ENCODE results near the gene PLIN1. TPM values are rescaled to one million over a fixed set of nuclear protein-coding genes. Genes with fewer than 3 reads are reported as not detected.

The PLIN1 gene
- total and polyA plus RNA-seq, 10 of the 15 experiments (the other 5 are each of a cell fraction or from before 2014, with no cell fraction given), result 0.05 to 0.13 (median 0.09) TPM; not detected in 6

DNA sequence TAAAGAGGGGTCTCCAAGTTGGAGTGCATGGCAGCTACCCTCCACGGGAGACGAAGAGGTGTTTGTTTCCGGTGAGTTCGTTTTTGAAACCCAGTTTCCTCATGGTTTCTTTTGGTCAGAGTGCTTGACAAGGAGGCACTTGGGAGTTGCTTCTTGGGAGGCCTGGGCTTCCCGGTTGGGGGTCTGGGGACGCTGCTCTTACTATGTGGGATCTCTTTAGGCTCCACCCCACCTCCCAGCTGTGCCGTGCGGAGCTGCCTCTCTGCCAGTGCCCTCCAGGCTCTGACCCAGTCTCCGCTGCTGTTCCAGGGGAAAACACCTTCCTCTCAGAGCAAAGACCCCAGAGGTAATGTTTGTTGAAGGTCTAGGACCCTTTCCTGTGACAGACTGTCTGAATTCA lies 53.5 kb downstream of the PLIN1 start:
- H3K27ac ChIP-seq (ENCODE audit: control insufficient read depth, insufficient read depth), result no peak overlapping the region
- no peaks in the 10 kb centered on the region for H4K20me1 ChIP-seq (ENCODE audit: control insufficient read depth, insufficient read depth)
- no peaks in the 10 kb centered on the region for H3K27me3 ChIP-seq (replicated peaks in 1 of 2; ENCODE audit: control insufficient read depth in 2 of 2, insufficient read depth in 2 of 2, low read length in 1 of 2)
- no peak overlapping the region for H3K4me3 ChIP-seq
- in situ Hi-C loops (cut with MboI), result no loop called here
- FAIRE-seq, result no peak
- DNase-seq (ENCODE audit: low read depth, low spot score), result no peak
- SMC1A ChIA-PET (ENCODE audit: uncharacterized antibody, unreplicated experiment), result no interaction called here
- no peaks in the 10 kb centered on the region for H3K9me3 ChIP-seq (replicated peaks; ENCODE audit: control insufficient read depth, insufficient read depth, low read length)
- RAD21 ChIA-PET (ENCODE audit: unreplicated experiment), result no interaction called here
- 98% methylated on average over 9 of the region's 9 CpGs for WGBS (ENCODE audit: insufficient coverage, insufficient replicate concordance, low lambda C conversion rate, missing lambda C conversion rate)
- CTCF ChIA-PET, result no interaction called here
- H3K36me3 ChIP-seq (ENCODE audit: control insufficient read depth in 2 of 2, insufficient read depth in 2 of 2, low read length in 1 of 2), result peaks cover 18 to 48% of the 10 kb centered on the region in 2 experiments
- H3K9ac ChIP-seq (ENCODE audit: control insufficient read depth, insufficient read depth, low read length), result no peak overlapping the region
- no TSS peak for BruUV-seq (replicated peaks)
- intact Hi-C loops (cut with micrococcal nuclease; ENCODE audit: unreplicated experiment), result no loop called here
- no peaks in the 10 kb centered on the region for H3K4me1 ChIP-seq (ENCODE audit: control insufficient read depth, insufficient read depth, low read length)
- no peak for ATAC-seq
- TF ChIP-seq NFIC (IDR thresholded peaks at IDR 0.05; ENCODE audit: low read depth, low read length) (no peak), WRNIP1 (IDR thresholded peaks at IDR 0.05; ENCODE audit: borderline replicate concordance, low read depth, low read length) (no peak), NBN (IDR thresholded peaks at IDR 0.05) (no peak), TCF7 (IDR thresholded peaks at IDR 0.05; ENCODE audit: borderline replicate concordance) (no peak), SRF (IDR thresholded peaks at IDR 0.05; ENCODE audit: low read depth in 2 of 2, low read length in 2 of 2) (no peak), GABPA (IDR thresholded peaks at IDR 0.05; ENCODE audit: low read depth) (no peak), FOXK2 (IDR thresholded peaks at IDR 0.05) (no peak)
- TF ChIP-seq, protein P1, sequence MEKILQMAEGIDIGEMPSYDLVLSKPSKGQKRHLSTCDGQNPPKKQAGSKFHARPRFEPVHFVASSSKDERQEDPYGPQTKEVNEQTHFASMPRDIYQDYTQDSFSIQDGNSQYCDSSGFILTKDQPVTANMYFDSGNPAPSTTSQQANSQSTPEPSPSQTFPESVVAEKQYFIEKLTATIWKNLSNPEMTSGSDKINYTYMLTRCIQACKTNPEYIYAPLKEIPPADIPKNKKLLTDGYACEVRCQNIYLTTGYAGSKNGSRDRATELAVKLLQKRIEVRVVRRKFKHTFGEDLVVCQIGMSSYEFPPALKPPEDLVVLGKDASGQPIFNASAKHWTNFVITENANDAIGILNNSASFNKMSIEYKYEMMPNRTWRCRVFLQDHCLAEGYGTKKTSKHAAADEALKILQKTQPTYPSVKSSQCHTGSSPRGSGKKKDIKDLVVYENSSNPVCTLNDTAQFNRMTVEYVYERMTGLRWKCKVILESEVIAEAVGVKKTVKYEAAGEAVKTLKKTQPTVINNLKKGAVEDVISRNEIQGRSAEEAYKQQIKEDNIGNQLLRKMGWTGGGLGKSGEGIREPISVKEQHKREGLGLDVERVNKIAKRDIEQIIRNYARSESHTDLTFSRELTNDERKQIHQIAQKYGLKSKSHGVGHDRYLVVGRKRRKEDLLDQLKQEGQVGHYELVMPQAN (conservative IDR thresholded peaks at IDR 0.05), result no peak
- TF ChIP-seq, protein P2, sequence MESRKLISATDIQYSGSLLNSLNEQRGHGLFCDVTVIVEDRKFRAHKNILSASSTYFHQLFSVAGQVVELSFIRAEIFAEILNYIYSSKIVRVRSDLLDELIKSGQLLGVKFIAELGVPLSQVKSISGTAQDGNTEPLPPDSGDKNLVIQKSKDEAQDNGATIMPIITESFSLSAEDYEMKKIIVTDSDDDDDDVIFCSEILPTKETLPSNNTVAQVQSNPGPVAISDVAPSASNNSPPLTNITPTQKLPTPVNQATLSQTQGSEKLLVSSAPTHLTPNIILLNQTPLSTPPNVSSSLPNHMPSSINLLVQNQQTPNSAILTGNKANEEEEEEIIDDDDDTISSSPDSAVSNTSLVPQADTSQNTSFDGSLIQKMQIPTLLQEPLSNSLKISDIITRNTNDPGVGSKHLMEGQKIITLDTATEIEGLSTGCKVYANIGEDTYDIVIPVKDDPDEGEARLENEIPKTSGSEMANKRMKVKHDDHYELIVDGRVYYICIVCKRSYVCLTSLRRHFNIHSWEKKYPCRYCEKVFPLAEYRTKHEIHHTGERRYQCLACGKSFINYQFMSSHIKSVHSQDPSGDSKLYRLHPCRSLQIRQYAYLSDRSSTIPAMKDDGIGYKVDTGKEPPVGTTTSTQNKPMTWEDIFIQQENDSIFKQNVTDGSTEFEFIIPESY (IDR thresholded peaks at IDR 0.05), result no peak
- POLR2A ChIA-PET, result interaction anchor here (0.8 kb wide), 1 partner anchor 15 kb away, joined by 3 read pairs; no protein-coding TSS in a partner anchor
- H2AFZ ChIP-seq (ENCODE audit: control insufficient read depth, low read depth, low read length), result no peak overlapping the region
- no peak overlapping the region for H3K4me2 ChIP-seq (ENCODE audit: control insufficient read depth, insufficient read depth)
- H3K79me2 ChIP-seq (ENCODE audit: control insufficient read depth, insufficient read depth, low read length), result no peaks in the 10 kb centered on the region
